ENCODE data around the gene EID2.

The EID2 gene

DNA sequence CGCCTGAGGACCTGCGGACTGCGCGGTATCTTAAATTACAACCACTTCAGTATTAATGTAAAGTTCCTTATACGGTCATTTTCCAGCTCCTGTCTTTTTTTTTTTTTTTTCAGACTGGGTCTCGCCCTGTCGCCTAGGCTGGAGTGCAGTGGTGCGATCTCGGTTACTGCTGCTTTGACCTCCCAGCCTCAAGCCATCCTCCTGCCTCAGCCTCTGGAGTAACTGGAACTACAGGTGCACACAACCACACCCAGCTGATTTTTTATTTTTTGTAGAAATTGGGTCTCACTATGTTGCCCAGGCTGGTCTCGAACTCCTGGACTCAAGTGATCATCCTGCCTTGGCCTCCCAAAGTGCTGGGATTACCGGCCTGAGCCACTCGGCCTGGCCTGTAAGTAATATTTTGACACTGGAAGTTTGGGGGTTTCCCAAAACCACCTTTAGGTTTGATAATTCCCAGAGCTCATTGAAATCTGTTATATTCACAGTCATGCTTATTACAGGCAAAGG, 6.9 kb downstream of the EID2 start:
- DNase-seq: no peak

DNA sequence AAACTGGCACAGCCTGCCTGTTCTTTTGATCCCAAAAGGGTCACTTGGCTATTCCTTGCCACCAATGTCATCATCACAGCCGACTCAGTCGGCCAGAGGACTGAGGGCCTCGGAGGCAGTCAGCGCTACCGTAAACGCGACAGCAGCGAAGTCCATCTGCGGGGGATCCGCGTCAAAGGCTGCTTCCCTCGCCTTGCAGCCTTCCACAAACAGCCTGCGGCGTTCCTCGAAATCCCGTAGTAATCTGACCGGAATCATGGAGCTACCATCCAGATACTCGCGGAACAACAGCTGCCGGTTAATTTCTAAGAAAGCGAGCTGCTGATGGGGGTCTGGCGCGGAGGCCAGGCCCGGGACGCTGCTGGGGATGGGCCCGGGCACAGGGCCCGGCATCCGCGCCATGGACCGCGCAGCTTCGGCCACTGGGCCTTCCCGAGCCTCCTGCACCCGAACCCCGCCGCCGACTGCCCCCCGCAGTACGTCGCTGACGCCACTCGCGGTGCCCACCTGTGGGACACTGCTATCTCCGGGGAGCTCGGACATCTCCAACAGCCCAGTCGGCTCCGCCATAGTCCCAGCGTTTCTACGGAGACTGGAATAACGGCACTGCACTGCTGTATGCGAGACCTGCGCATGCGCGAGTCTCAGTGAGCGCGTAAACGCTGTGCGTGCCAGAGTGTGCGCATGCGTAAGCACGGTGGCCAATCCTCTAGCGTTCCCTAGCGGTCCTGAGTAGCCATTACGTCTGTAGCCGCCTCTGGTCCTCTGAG, 7.5 kb downstream of the EID2 start, which contains the start of gene EID2B:
EID2B (minus strand) TSS at position 620 of the 770 bp plus-strand sequence; CDS start at position 570, 50 bp downstream.
- peak; percentile 91 for DNase-seq

DNA sequence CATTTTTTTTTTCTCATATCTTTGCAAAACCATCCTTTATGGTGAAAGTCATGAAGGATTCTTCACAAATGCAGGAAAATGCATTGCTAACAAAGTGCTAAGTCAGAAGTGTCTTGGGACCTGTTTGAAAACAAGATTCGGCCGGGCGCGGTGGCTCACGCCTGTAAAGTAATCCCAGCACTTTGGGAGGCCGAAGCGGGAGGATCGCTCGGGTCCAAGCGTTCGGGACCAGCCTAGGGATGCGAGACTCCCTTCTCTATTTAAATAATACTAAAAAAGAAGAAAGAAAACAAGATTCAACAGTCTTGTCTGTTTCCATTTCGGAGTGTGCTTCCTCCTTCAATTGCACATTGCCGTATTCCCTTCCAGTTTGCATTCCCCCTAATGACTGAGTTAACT, 8.1 kb downstream of the EID2 start:
- DNase-seq: no peak

DNA sequence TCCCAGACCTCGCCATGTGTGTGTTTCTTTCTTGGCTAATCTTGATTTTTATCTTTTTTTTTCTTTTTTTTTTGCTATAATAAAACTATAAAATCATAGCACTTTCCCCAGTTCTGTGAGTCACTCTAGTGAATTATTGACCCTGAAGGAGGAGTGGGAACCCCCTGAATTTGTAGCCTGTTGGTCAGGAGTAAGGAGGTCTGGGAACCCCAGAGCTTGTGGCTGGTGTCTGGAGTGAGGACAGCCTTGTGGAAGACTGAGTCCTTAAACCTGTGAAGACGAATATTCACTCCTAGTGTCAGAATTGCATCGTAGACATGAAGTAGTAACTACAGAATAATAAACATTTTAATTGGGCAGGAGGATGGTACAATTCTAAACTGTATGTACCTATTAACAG, 14.8 kb downstream of the EID2 start:
- no peak for DNase-seq

DNA sequence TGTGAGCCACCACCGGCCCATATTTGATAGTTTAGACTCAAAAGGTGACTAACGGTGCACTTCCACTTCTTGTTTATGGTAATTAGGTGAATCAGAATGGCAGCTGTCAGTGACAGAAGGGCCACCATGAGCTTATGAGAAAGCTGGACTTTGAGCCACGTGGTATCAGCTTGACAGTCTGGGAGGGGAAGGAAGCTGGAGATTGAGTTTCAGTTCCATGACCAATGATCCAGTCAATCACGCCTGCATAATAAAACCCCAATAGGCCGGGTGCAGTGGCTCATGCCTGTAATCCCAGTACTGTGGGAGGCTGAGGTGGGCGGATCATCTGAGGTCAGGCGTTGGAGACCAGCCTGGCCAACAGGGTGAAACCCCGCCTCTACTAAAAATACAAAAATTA, 15.5 kb downstream of the EID2 start:
- DNase-seq: peak; percentile 6

DNA sequence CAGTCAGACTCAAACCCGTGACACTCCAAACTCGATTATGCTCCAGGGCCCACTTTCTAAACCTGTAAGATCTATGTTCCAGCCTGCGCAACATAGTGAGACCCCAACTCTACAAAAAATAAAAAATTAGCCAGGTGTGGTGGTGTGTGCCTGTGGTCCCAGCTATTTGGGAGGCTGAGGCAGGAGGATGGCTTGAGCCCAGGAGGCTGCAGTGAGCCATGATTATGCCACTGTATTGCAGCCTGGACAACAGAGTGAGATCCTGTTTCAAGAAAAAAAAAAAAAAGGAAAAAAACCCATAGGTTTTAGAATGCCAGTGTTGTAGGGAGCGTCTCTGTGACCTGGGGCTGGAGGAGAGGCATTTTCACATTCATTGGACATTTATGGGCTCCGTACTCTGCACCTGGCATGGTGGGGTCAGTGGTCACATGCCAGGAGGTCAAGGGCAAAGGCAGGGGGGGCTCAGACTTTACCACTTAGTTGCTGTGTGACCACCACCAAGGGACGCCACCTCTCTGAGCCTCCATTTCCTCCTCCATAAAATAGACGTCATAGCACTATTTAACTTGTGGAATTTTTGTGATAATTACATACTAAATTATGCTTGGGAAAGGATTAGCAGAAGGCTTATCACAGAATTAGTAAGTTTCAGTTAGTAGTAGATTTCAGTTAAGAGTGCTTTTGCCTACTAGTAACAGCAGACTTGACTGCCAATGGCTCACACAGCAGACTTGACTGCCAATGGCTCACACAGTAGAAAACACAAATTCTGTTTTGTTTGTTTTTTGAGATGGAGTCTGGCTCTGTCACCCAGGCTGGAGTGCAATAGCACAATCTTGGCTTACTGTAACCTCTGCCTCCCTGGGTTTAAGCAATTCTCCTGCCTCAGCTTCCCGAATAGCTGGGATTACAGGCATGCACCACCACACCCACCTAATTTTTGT, 19.1 kb downstream of the EID2 start:
- DNase-seq: no peak

DNA sequence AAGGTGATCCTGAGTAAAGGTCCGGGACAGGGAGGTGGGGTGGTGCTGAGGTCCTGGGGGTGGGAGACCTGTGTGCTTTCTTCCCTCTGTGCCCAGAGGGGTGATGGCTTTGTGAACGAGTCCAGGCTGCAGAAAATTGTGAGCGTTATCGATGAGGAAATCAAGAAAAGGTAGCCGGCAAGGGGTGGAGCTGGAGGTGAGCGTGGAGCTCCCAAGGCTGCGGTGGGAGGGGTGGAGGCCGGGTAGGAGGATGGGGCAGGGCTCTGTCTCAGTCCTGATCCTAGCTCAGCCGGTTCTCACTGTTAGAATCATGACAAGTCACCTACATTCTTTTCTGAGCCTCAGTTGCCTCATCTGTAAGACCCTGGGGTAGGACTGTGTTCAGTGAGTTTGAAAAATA, 21.0 kb downstream of the EID2 start:
- DNase-seq: no peak

DNA sequence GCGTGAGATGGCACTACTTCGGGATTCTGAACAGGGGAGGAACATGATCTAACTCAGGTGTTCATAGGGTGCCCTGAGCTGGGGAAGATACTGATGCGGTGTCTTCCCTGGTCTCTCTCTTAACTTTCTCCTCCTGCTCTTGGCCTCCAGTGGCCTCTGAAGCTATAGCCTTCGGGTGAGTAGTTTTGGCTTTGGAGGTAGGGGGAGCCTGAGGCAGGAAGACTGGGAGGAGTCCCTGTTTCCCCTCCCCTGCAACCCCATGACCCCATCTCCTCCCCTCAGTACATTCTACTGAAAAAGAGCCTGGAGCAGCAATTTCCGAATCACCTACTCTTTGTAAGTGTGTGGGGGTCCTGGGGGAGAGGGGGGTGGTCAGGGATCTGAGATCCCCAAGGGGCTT, 21.5 kb downstream of the EID2 start:
- DNase-seq: no peak

DNA sequence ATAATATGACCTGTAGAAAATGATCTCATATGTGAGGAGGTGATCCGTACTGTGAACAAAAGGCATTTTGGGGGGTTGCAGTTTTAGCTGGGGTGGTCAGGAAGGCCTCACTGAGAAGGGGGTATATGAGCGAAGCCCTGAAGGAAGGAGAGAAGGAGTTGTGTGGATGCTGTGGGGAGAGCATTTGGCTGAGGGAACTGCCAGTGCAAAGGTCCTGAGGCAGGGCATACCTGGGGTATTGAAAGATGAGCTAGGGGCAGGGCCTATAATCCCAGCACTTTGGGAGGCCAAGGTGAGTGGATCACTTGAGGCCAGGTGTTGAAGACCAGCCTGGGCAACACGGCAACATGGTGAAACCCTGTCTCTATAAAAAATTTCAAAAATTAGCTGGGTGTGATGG, 22.5 kb downstream of the EID2 start:
- DNase-seq: no peak

DNA sequence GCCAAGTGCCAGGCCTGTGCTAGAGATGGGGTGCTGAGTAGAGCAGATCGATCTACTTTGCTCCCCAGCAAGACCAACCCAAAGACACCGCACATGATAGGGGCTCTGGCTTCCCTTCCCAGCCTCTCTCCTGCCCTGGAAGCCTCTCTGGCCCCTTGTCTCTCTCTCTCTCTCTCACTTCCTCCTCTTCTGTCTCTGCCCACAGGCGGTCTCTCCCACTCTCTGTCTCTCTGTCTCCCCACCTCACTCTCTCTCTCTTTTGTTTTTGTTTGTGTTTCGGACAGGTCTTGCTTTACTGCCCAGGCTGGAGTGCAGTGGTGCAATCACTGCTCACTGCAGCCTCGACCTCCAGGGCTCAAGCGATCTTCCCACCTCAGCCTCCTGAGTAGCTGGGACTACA, 23.7 kb downstream of the EID2 start:
- DNase-seq: no peak

DNA sequence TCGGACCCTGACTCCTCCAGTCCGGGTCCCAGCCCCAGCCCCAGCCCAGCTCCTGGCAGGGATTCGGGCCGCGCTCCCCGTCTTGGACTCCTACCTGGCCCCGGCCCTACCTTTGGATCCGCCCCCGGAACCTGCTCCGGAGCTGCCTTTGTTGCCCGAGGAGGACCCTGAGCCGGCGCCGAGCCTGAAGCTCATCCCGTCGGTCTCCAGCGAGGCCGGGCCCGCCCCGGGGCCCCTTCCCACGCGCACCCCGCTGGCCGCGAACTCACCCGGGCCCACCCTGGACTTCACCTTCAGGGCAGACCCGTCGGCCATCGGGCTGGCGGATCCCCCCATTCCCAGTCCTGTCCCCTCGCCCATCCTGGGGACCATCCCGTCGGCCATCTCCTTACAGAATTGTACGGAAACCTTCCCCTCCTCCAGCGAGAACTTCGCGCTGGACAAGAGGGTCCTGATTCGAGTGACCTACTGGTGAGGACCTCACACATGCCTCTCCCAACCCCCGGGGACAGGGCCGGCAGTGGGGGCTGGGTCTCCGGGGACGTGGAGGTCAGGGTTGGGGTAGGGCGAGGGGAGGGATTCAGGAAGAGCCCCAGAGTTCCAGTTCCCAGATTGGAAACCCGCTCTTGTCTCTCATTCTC, 24.3 kb downstream of the EID2 start:
- no peak for DNase-seq

DNA sequence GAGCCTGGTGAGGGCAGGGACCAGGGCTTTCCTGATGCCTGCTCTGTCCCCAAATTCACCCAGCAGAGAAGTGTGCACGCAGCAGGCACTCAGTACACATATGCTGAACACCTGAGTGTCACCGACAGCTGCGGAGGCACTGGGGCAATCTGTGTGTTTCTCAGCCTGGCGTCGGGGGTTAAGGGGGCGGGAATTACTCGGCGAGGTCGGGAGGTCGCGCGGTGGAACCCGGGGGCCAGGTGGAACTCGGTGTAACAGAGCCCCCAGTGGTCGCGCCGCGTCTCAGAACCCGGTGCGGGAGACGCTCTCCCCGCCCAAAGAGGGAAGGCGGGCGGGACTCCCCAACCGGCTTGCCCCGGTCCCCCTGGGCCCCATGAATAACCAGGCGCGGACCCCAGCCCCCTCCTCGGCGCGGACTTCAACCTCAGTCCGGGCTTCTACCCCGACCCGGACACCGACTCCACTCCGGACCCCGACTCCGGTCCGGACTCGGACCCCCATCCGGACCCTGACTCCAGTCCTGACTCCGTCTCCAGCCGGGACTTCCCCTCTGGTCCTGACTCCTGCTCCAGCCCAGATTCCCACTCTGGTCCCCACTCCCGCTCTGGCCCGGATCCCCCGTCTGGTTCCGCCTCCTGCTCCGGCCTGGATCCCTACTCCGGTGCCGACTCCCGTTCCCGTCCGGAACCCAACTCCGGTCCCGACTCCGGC, 25.0 kb downstream of the EID2 start, which contains the start of gene SELENOV:
SELENOV (plus strand) TSS at position 300 of the 711 bp plus-strand sequence; CDS start at position 374, 74 bp downstream.
- no peak for DNase-seq

DNA sequence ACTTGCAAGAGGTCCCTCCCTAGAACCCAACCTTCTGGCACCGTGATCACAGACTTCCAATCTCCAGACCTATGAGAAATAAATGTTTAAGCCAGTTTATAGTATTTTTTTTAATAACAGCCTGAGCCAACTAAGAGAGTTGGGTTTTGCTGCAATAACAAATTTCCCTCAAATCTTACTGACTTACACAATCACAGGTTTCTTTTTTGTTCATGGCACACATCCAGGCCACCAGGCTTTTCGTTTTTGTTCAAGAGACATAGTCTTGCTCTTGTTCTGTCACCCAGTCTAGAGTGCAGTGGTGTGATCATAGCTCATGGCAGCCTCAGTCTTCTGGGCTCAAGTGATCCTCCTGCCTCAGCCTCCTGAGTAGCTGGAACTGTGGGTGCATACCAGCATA, 27.0 kb downstream of the EID2 start:
- DNase-seq: no peak

DNA sequence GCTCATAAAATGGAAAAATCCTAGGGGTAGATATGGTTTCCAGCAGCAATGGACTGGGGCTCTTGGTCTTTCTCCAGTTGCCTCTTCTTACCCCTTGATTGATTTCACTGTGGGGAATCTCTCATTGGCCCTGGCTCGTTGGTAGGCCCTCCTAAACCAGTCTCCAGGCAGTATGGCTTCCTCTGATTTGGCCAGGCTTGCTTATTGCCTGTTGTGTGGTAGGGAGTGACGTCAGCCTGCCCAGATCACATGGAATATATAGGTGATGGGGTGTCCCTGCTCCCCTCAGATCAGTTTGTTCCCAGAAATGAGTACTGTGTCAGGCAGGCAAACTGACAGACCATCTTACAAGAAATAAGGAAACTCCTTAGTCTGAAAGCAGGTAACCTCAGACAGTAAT, 30.7 kb downstream of the EID2 start:
- no peak for DNase-seq

DNA sequence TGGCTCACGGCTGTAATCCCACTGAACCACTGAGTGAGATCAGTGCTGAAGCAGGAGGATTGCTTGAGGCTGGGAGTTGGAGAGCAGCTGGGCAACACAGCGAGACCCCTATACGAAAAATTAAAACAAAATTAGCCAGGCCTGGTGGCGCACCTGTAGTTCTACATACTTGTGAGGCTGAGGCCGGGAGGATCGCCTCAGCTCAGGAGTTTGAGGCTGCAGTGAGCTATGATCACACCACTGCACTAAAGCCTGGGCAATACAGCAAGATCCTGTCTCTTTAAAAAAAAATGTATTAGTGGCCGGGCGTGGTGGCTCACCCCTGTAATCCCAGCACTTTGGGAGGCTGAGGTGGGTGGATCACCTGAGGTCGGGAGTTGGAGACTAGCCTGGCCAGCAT, 31.3 kb downstream of the EID2 start:
- DNase-seq: no peak

DNA sequence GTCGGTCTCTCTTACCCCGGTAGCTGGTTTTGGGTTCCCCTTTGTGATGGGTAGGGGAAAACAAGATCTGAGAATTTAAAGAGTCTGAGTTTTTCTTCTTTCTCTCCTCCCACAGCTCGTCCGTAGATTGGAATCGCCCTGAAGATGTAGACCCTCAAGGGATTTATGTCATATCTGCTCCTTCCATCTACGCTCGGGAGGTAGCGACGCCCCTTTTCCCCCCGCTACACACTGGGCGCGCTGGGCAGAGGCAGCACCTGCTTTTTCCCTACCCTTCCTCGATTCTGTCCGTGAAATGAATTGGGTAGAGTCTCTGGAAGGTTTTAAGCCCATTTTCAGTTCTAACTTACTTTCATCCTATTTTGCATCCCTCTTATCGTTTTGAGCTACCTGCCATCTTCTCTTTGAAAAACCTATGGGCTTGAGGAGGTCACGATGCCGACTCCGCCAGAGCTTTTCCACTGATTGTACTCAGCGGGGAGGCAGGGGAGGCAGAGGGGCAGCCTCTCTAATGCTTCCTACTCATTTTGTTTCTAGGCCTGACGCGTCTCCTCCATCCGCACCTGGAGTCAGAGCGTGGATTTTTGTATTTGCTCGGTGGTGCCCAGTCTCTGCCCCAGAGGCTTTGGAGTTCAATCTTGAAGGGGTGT, 32.1 kb downstream of the EID2 start:
- DNase-seq: no peak

DNA sequence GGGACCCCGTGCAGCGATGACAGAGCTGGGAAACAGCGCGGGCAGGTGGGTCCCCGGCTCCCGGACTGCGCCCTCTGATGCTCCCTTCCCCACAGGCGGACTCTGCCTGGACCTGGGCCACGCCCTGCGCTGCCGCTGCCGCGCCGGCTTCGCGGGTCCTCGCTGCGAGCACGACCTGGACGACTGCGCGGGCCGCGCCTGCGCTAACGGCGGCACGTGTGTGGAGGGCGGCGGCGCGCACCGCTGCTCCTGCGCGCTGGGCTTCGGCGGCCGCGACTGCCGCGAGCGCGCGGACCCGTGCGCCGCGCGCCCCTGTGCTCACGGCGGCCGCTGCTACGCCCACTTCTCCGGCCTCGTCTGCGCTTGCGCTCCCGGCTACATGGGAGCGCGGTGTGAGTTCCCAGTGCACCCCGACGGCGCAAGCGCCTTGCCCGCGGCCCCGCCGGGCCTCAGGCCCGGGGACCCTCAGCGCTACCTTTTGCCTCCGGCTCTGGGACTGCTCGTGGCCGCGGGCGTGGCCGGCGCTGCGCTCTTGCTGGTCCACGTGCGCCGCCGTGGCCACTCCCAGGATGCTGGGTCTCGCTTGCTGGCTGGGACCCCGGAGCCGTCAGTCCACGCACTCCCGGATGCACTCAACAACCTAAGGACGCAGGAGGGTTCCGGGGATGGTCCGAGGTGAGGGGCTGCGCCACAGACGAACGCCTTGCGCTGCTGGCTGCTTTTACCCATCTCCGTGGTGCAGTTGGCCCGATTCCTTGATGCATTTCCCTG, 32.8 kb downstream of the EID2 start:
- DNase-seq: peak; percentile 27

DNA sequence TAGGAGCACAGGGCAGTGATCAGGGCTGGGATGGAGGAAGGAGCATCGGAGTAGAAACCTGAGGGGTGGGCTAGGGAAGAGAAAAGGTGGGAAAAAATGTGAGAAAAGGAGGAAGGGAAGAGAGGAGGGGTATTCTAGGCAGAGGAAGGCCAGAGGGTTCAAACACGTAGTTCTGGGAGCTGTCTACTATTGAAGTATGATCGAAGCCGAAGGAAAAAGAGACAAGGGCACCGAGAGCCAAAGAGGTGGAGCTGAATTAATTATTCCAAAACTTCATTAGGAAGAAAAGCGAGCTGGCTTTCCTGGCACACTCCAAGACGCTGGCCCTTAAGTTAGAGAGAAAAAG, 33.4 kb downstream of the EID2 start:
- no peak for DNase-seq

DNA sequence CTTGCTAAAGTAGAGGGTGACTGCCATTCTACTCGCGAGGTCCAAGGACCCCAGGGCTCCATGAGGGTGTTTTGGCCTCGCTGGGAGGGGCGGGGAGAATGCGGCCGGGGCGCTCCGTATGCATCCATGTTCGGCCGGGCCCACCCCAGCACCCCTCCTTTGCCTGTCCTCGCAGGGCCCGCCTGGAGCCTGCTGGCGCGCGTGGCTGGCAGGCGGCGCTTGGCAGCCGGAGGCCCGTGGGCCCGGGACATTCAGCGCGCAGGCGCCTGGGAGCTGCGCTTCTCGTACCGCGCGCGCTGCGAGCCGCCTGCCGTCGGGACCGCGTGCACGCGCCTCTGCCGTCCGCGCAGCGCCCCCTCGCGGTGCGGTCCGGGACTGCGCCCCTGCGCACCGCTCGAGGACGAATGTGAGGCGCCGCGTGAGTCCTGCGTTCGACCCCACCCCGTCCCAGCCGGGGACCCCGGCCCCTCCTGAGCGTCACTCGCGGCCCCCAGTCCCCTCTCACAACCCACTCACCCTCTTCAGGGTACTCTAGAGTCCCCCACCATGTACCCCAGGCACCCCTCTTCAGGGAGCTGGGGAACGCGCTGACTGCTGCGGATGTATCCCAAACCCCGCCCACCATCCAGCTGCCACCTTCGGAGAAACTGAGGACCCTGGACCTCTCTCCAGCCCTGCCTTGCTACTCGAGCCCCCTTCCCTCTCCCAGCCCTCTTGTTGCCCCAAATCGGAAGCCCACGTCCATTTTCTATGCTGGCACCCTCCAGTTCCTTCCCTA, 37.1 kb downstream of the EID2 start:
- DNase-seq: peak; percentile 65

DNA sequence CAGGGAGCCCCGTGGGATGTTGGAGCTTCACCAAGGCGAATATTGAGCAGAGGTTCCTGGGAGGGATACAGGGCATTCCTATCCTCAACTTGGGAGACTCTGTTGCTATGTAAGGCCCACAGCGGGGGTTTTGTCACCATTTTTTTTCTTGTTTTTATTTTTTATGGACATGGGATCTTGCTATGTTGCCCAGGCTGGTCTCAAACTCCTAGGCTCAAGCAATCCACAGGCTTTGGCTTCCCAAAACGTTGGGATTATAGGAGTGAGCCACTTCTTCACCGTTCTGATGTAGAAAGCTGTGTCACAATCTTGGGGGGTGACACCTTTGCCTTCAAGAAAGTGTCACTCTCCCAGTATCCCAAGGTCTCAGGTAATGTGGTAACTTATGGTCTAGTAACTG, 38.6 kb downstream of the EID2 start:
- DNase-seq: no peak
